GM06990 (cell line): ENCODE data around the gene CYTH3.

Source experiments
- DNase-seq: peaks from one replicate; pipeline ENCODE4 v3.0.0-alpha.2; 2011; ENCODE audit not compliant: insufficient read length; ENCODE audit errors: extremely low read depth
- H3K27me3 ChIP-seq: replicated peaks from 2 replicates; pipeline ENCODE4 v1.6.0; 2011; ENCODE audit warnings: low read length; ENCODE audit not compliant: control insufficient read depth, insufficient read depth
- H3K36me3 ChIP-seq: 2 replicates; pipeline ENCODE4 v1.5.1; 2011; ENCODE audit warnings: low read length; ENCODE audit not compliant: control insufficient read depth, insufficient read depth
- H3K4me3 ChIP-seq: replicated peaks from 2 replicates; pipeline ENCODE4 v1.5.1; 2011; ENCODE audit warnings: low read depth, mild to moderate bottlenecking, control low read depth, low read length
- CTCF ChIP-seq: IDR thresholded peaks from 2 replicates; pipeline ENCODE4 v1.5.1; 2011; ENCODE audit warnings: low read length, control low read depth, mild to moderate bottlenecking, inconsistent platforms; ENCODE audit not compliant: insufficient read depth, poor library complexity, severe bottlenecking

The CYTH3 gene

DNA sequence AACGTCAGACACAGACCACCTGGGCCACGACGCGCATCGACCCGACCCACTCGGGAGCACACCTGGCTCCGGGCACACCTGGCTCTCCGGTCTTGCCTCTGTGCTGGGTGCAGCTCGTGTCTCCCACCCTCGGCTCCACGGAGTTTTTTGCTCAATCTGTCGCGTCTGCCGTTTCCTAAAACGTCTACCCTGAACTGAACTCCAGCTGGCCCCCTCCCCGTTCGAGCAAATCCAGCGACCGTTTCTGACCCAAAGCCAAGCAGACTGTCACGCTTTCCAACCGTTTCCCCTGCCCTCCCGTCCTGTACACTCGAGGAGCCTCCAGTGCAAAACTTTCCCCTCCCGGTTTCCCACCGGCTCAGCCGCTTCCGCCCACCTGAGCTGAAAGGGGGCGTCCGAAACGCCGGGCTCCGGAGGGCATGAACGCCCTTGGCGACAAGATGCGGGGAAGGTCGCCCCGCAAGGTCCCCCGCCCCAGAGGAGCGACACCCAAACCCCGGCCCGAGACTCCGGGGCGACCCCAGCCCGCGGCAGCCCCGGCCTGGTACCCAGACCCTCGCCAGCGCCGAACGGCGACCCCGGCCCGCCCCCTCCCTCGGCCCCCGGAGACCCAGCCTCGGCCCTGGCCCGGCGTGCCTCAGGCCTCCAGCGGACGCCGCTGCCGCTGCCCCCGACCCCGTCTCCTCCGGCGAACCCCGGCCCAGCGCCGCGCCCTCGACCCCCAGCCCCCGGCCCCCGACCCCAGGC is 557 bp downstream of the CYTH3 start:
- Histone ChIP-seq H3K4me3 (peak overlapping the region; percentile 78), H3K27me3 (no peaks in the 10 kb centered on the region), H3K36me3 (no peaks in the 10 kb centered on the region)
- no peak for DNase-seq
- TF ChIP-seq CTCF = no peak

DNA sequence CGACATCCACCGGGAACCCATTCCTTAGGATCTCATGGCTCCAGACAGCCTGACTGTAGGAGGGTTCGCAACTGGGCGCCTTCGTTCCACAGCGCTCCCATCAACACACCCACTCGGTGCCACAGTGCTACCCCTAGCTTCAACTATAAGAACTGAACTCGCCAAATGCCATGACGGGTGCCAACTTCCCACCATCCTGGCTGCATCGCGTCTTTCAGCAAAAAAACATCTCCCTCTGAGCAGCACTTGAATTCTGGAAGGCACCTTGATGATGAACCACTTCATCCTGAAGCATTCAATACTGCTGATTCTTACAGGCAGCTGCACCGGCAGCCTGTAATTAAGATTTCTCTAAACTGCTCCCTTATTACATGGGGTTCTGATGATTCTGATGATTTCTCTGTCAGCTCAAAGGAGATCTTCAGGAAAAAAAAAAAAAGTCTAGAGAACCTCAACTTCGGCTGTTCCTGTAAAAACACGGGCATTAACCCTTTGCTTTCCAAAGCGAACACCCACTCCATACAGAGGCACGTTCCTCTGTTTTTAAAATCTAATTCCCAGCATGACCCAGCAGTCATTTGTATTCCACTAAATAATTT is 1.3 kb downstream of the CYTH3 start:
- Histone ChIP-seq H3K36me3 (no peaks in the 10 kb centered on the region), H3K4me3 (peak overlapping the region; percentile 78), H3K27me3 (no peaks in the 10 kb centered on the region)
- no peak for DNase-seq
- peak; percentile 34 for TF ChIP-seq CTCF

DNA sequence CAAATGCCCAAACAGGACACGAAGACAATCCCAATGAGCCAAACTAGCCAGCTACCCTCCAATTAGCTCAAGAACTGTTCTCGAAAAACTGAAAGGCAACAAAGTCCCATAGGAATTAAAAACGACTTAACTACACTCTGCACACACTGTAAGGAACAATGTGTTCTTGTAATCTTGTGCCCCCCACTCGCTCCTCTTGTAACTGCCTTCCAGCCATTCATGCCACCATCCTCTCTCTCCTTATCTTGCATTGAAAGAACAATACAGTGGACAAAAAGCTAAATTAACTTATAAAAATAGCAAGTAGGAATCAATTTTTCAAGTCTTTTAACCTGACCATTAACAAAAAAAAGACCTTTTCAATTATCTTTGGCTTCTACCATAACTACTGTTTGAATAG is 2.9 kb downstream of the CYTH3 start:
- H3K4me3 ChIP-seq = no peak overlapping the region
- no peak for TF ChIP-seq CTCF
- no peaks in the 10 kb centered on the region for H3K27me3 ChIP-seq

GRCh38 chr7:6268907-6269306 is 3.5 kb downstream of the CYTH3 start:
- no peak for TF ChIP-seq CTCF
- H3K27me3 ChIP-seq = no peaks in the 10 kb centered on the region
- H3K4me3 ChIP-seq = no peak overlapping the region
- H3K36me3 ChIP-seq = no peaks in the 10 kb centered on the region
- no peak for DNase-seq

More for the DNA sequence above, 2.9 kb downstream of the CYTH3 start:
- H3K36me3 ChIP-seq = no peaks in the 10 kb centered on the region
- no peak for DNase-seq

DNA sequence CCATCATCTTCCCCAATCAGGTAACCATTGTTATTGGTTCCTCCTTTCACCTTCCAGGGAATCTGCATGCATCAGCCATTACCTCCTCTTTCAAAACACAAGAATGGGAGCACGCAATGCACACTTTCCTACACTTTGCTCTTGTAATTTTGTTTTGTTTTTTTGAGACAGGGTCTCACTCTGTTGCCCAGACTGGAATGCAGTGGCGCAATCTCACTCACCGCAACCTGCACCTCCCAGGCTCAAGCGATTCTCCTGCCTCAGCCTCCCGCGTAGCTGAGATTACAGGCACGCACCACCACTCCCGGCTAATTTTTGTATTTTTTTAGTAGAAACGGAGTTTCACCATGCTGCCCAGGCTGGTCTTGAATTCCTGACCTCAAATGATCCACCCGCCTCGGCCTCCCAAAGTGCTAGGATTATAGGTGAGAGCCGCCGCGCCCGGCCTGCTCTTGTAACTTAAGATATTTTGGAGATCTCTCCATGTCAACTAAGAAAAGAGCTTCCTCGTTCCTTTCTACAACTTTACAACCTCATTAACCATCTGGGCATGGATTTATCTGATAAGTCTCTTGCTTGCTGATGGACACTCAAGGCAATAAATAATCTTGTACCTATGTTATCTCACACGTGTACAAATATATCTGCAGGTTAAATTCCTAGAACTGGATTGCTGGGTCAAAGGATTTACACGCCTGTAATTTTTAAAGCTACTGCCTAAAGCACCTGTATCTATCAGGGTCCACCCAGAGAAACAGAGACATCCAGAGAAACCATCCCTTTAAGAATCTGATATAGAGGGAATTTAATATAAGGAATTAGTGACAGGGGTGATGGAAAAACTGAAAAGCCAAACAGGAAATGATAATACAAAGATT is 4.2 kb downstream of the CYTH3 start:
- DNase-seq = no peak
- Histone ChIP-seq H3K36me3 (no peaks in the 10 kb centered on the region), H3K27me3 (no peaks in the 10 kb centered on the region), H3K4me3 (no peak overlapping the region)
- no peak for TF ChIP-seq CTCF
